Endothelial cell of umbilical vein (primary cell): ENCODE measurements around the gene JMJD7. TPM values are rescaled to one million over a fixed set of nuclear protein-coding genes. Genes with fewer than 3 reads are reported as not detected.

Experiments used
- BruUV-seq: library from RNA; stranded (reverse); fragments of 400-500 nt; replicated peaks from 2 replicates; lab custom pipeline; 2021; lab: Mats Ljungman, UMichigan
- CTCF ChIA-PET: fragments of 300-600, 350-600 bp; sonication (Branson Sonifier 250); formaldehyde crosslinking; loops from one replicate; lab custom pipeline; 2021; ENCODE audit warnings: antibody characterized with exemption, inconsistent platforms; lab: Charles Lee
- POLR2A ChIA-PET: fragments of 300-600, 350-600 bp; sonication (Branson Sonifier 250); formaldehyde crosslinking; loops from one replicate; lab custom pipeline; 2021; ENCODE audit warnings: antibody characterized with exemption, inconsistent platforms; lab: Charles Lee
- DNase-seq: peaks from one replicate; pipeline ENCODE4 v3.0.0-alpha.2; 2011; ENCODE audit warnings: low read depth, low spot score
- FAIRE-seq: peaks from 2 replicates; lab custom pipeline; 2011; peaks lifted over from hg19 to GRCh38; lab: Jason Lieb, UNC
- H2AFZ ChIP-seq: 2 replicates; pipeline ENCODE4 v1.6.0; 2012; ENCODE audit warnings: low read depth, low read length, control low read depth, inconsistent platforms
- H3K27ac ChIP-seq: 2 replicates; pipeline ENCODE4 v1.5.1; 2011; ENCODE audit warnings: low read depth, mild to moderate bottlenecking, control low read depth, low read length, moderate library complexity; ENCODE audit not compliant: insufficient read depth
- H3K27me3 ChIP-seq, 2 experiments: 2 replicates each; pipeline versions ENCODE4 v1.6.0 to v1.6.1; 2011; ENCODE audit warnings: low read length in 2 of 2, mixed read lengths in 1 of 2; ENCODE audit not compliant: control insufficient read depth in 2 of 2, insufficient read depth in 2 of 2
- H3K36me3 ChIP-seq, 2 experiments: 2 replicates in 1 of 2; 3 replicates in 1 of 2; pipeline ENCODE4 v1.5.1; 2011; ENCODE audit warnings: low read length in 2 of 2, mild to moderate bottlenecking in 1 of 2, moderate library complexity in 1 of 2; ENCODE audit not compliant: control insufficient read depth in 2 of 2, insufficient read depth in 2 of 2; ENCODE audit errors: extremely low read depth in 1 of 2
- H3K4me1 ChIP-seq: 3 replicates; pipeline ENCODE4 v1.5.1; 2011; ENCODE audit warnings: mild to moderate bottlenecking, low read length; ENCODE audit not compliant: control insufficient read depth, insufficient read depth; ENCODE audit errors: extremely low read depth
- H3K4me2 ChIP-seq: 2 replicates; pipeline ENCODE4 v1.6.1; 2011; ENCODE audit warnings: low read length, control low read depth, mixed read lengths; ENCODE audit not compliant: insufficient read depth
- H3K4me3 ChIP-seq, 3 experiments: fragments of 200-600 bp in 1 of 3; sonication (generic), shearing (Covaris generic) in 1 of 3; replicated peaks in 1 of 3; 2 replicates each; pipeline ENCODE4 v1.5.1; 2011 to 2016; ENCODE audit warnings: control low read depth in 3 of 3, low read length in 3 of 3, mild to moderate bottlenecking in 2 of 3, inconsistent platforms in 1 of 3, low read depth in 1 of 3, moderate library complexity in 1 of 3; ENCODE audit not compliant: insufficient read depth in 1 of 3
- H3K79me2 ChIP-seq: 2 replicates; pipeline ENCODE4 v1.6.0; 2012; ENCODE audit warnings: low read length, inconsistent platforms; ENCODE audit not compliant: control insufficient read depth, insufficient read depth
- H3K9ac ChIP-seq: replicated peaks from 2 replicates; pipeline ENCODE3; 2011; ENCODE audit warnings: low read length, control low read depth; ENCODE audit not compliant: insufficient read depth; ENCODE audit errors: extremely low read depth
- H3K9me1 ChIP-seq: replicated peaks from 3 replicates; pipeline ENCODE4 v1.6.0; 2011; ENCODE audit warnings: mild to moderate bottlenecking, low read length; ENCODE audit not compliant: control insufficient read depth, insufficient read depth; ENCODE audit errors: extremely low read depth
- H3K9me3 ChIP-seq: replicated peaks from 2 replicates; pipeline ENCODE4 v1.5.1; 2012; ENCODE audit warnings: low read length, inconsistent platforms; ENCODE audit not compliant: control insufficient read depth, insufficient read depth
- H4K20me1 ChIP-seq: replicated peaks from 2 replicates; pipeline ENCODE3; 2011; ENCODE audit warnings: mild to moderate bottlenecking, low read length; ENCODE audit not compliant: control insufficient read depth, insufficient read depth; ENCODE audit errors: extremely low read depth
- CTCF ChIP-seq, 2 donors: IDR thresholded peaks; 1 replicate in 1 of 2; 2 replicates in 1 of 2; pipeline ENCODE4 v1.5.1; 2011; ENCODE audit warnings: low read length in 2 of 2, mild to moderate bottlenecking in 2 of 2, moderate library complexity in 2 of 2, control low read depth in 1 of 2, inconsistent platforms in 1 of 2, low read depth in 1 of 2; ENCODE audit not compliant: insufficient read depth in 1 of 2; ENCODE audit errors: extremely low read depth in 1 of 2
- EZH2 ChIP-seq: IDR thresholded peaks from 2 replicates; pipeline ENCODE4 v1.6.1; 2012; ENCODE audit warnings: borderline replicate concordance, low read depth, mild to moderate bottlenecking, moderate library complexity, low read length, inconsistent platforms; ENCODE audit not compliant: severe bottlenecking
- FOS ChIP-seq: IDR thresholded peaks from 2 replicates; pipeline ENCODE4 v1.6.1; 2011; ENCODE audit warnings: mild to moderate bottlenecking, low read length, moderate library complexity, borderline replicate concordance; ENCODE audit not compliant: insufficient read depth
- GATA2 ChIP-seq: IDR thresholded peaks from 2 replicates; pipeline ENCODE4 v1.7.0; 2011; ENCODE audit warnings: low read depth, mild to moderate bottlenecking, moderate library complexity, mixed read lengths, low read length; ENCODE audit not compliant: insufficient read length, insufficient read depth
- JUN ChIP-seq: IDR thresholded peaks from 2 replicates; pipeline ENCODE4 v1.6.1; 2011; ENCODE audit warnings: borderline replicate concordance, low read depth; ENCODE audit not compliant: insufficient read length, insufficient read depth
- MAX ChIP-seq: IDR thresholded peaks from 2 replicates; pipeline ENCODE4 v1.6.1; 2011; ENCODE audit not compliant: insufficient read depth, insufficient read length
- MYC ChIP-seq: IDR thresholded peaks from one replicate; pipeline ENCODE4 v1.6.1; 2011; ENCODE audit warnings: mild to moderate bottlenecking, low read depth, low read length
- POLR2A ChIP-seq: IDR thresholded peaks from 2 replicates; pipeline ENCODE4 v1.6.1; 2012; ENCODE audit warnings: low read depth, mild to moderate bottlenecking, control low read depth, low read length
- POLR2AphosphoS5 ChIP-seq: IDR thresholded peaks from 2 replicates; pipeline ENCODE4 v1.6.1; 2012; ENCODE audit warnings: low read depth, mild to moderate bottlenecking, control low read depth, low read length, moderate library complexity; ENCODE audit not compliant: insufficient read depth
- dilution Hi-C: fragments of 300-500 bp; cut with MboI; formaldehyde crosslinking; loops from one replicate; pipeline ENCODE4 v1.15.0; 2019; ENCODE audit warnings: low sequenced_read_pairs; ENCODE audit not compliant: extremely low pct_ligation_motif_present
- intact Hi-C: fragments of 100-400 bp; cut with micrococcal nuclease; formaldehyde crosslinking; loops from one replicate; pipeline ENCODE4 v1.10.0; 2022
- polyA plus RNA-seq, 4 experiments: library from polyadenylated mRNA; depleted of rRNA in 3 of 4; stranded (reverse) in 3 of 4; unstranded in 1 of 4; fragments of >200 nt; gene quantifications; 2 replicates each; pipeline versions ENCODE4 v1.2.1 to v1.2.3, GENCODE V29; 2011 to 2012; ENCODE audit warnings: missing spikeins in 1 of 4
- total RNA-seq: library from RNA; stranded (reverse); gene quantifications from 2 replicates; pipeline ENCODE4 v1.2.3, GENCODE V29; 2021

Gene JMJD7
- total and polyA plus RNA-seq, 2 donors (not counting 3 experiments of a cell fraction or from before 2014, with no cell fraction given): 7.3 to 11.4 TPM

GRCh38 chr15:41840673-41841072 is 12.8 kb downstream of the JMJD7 start:
- Histone ChIP-seq H2AFZ (no peak overlapping the region), H3K9me1 (no peaks in the 10 kb centered on the region), H3K9me3 (no peaks in the 10 kb centered on the region), H3K27me3 (no peaks in the 10 kb centered on the region), H3K4me2 (no peak overlapping the region), H3K27ac (no peak overlapping the region), H4K20me1 (no peaks in the 10 kb centered on the region), H3K79me2 (no peaks in the 10 kb centered on the region), H3K9ac (no peak overlapping the region), H3K4me3 (no peak overlapping the region), H3K4me1 (no peaks in the 10 kb centered on the region), H3K36me3 (peaks cover 2 to 3% of the 10 kb centered on the region in 2 experiments)
- FAIRE-seq (no peak), DNase-seq (no peak)
- no TSS peak for BruUV-seq
- intact Hi-C loops: no loop called here
- ChIA-PET POLR2A (no interaction called here), CTCF (interaction anchor here (1.7 kb wide), 1 partner anchor 67 kb away, joined by 5 read pairs; the partner anchor contains the start of gene MAPKBP1)
- dilution Hi-C loops: no loop called here
- TF ChIP-seq MAX: no peak

- Histone ChIP-seq H3K27me3 (no peaks in the 10 kb centered on the region), H2AFZ (no peak overlapping the region), H3K27ac (no peak overlapping the region), H3K9ac (no peak overlapping the region), H3K4me1 (no peaks in the 10 kb centered on the region), H3K9me1 (no peaks in the 10 kb centered on the region), H3K36me3 (peaks cover 2 to 5% of the 10 kb centered on the region in 2 experiments), H3K4me2 (no peak overlapping the region), H3K4me3 (no peak overlapping the region), H3K79me2 (no peaks in the 10 kb centered on the region), H4K20me1 (no peaks in the 10 kb centered on the region), H3K9me3 (no peaks in the 10 kb centered on the region)
- DNase-seq: no peak
- dilution Hi-C loops (no loop called here), intact Hi-C loops (no loop called here)
- no peak for TF ChIP-seq POLR2AphosphoS5
- TF ChIP-seq JUN: no peak
- no peak for TF ChIP-seq MYC
- no peak for TF ChIP-seq EZH2
- TF ChIP-seq GATA2: no peak
- TF ChIP-seq POLR2A: no peak
- TF ChIP-seq MAX: no peak
- TF ChIP-seq FOS: no peak
- no peak for TF ChIP-seq CTCF (IDR thresholded peaks at IDR 0.05; ENCODE audit: extremely low read depth in 1 of 2, insufficient read depth in 1 of 2, low read depth in 1 of 2, low read length in 2 of 2)
- POLR2A ChIA-PET: no interaction called here
- BruUV-seq: no TSS peak
- no peak for FAIRE-seq
- CTCF ChIA-PET: interaction anchor here (1.2 to 1.7 kb wide), 2 partner anchors 64 to 68 kb away, joined by 4 to 5 read pairs; partner anchors contain the start of gene MAPKBP1
These were observed 13.2 kb downstream of the JMJD7 start for GRCh38 chr15:41841131-41841530.
